Measurements from ENCODE around the gene CHCHD3.

Gene CHCHD3

GRCh38 chr7:132789281-132789680 is 292.6 kb downstream of the CHCHD3 start:
- no peaks in the 10 kb centered on the region; the same call in 1 of the 2 replicates for H3K36me3 ChIP-seq (ENCODE audit: insufficient read depth)
- H3K4me1 ChIP-seq (ENCODE audit: low read depth, poor library complexity, severe bottlenecking) = no peaks in the 10 kb centered on the region
- H3K27me3 ChIP-seq (ENCODE audit: insufficient read depth, low read depth) = no peaks in the 10 kb centered on the region
- H3K4me2 ChIP-seq = no peak overlapping the region
- no peak overlapping the region for H2AFZ ChIP-seq (ENCODE audit: low read depth)
- H3K79me2 ChIP-seq (ENCODE audit: insufficient read depth, low read depth) = no peaks in the 10 kb centered on the region
- no peak overlapping the region for H3K4me3 ChIP-seq (IDR thresholded peaks at IDR 0.05; ENCODE audit: insufficient read depth, low read depth, low read length)
- no peak overlapping the region for H3K27ac ChIP-seq
- no peak overlapping the region for H3K9ac ChIP-seq
- no peaks in the 10 kb centered on the region for H4K20me1 ChIP-seq (ENCODE audit: insufficient read depth)
- TF ChIP-seq CTCF (conservative IDR thresholded peaks at IDR 0.05; ENCODE audit: low read depth, low read length) = no peak

GRCh38 chr7:132785870-132786269 is 296.0 kb downstream of the CHCHD3 start:
- Histone ChIP-seq H3K27me3 (ENCODE audit: insufficient read depth, low read depth) (no peaks in the 10 kb centered on the region), H3K27ac (no peak overlapping the region), H3K4me3 (IDR thresholded peaks at IDR 0.05; ENCODE audit: insufficient read depth, low read depth, low read length) (no peak overlapping the region), H2AFZ (ENCODE audit: low read depth) (no peak overlapping the region), H3K36me3 (ENCODE audit: insufficient read depth) (no peaks in the 10 kb centered on the region; the same call in 1 of the 2 replicates), H3K4me2 (no peak overlapping the region), H3K9ac (no peak overlapping the region), H4K20me1 (ENCODE audit: insufficient read depth) (no peaks in the 10 kb centered on the region), H3K4me1 (ENCODE audit: low read depth, poor library complexity, severe bottlenecking) (no peaks in the 10 kb centered on the region), H3K79me2 (ENCODE audit: insufficient read depth, low read depth) (no peaks in the 10 kb centered on the region)
- TF ChIP-seq CTCF (conservative IDR thresholded peaks at IDR 0.05; ENCODE audit: low read depth, low read length) = no peak

- no peak for TF ChIP-seq CTCF (conservative IDR thresholded peaks at IDR 0.05; ENCODE audit: low read depth, low read length)
- H3K4me2 ChIP-seq = no peak overlapping the region
- H4K20me1 ChIP-seq (ENCODE audit: insufficient read depth) = no peaks in the 10 kb centered on the region
- H2AFZ ChIP-seq (ENCODE audit: low read depth) = no peak overlapping the region
- H3K36me3 ChIP-seq (ENCODE audit: insufficient read depth) = no peaks in the 10 kb centered on the region; the same call in 1 of the 2 replicates
- H3K4me1 ChIP-seq (ENCODE audit: low read depth, poor library complexity, severe bottlenecking) = no peaks in the 10 kb centered on the region
- H3K4me3 ChIP-seq (IDR thresholded peaks at IDR 0.05; ENCODE audit: insufficient read depth, low read depth, low read length) = no peak overlapping the region
- no peaks in the 10 kb centered on the region for H3K79me2 ChIP-seq (ENCODE audit: insufficient read depth, low read depth)
- H3K9ac ChIP-seq = no peak overlapping the region
- no peaks in the 10 kb centered on the region for H3K27me3 ChIP-seq (ENCODE audit: insufficient read depth, low read depth)
- no peak overlapping the region for H3K27ac ChIP-seq
These were observed 297.5 kb downstream of the CHCHD3 start for GRCh38 chr7:132784406-132784805.

GRCh38 chr7:132783824-132784223 is 298.1 kb downstream of the CHCHD3 start:
- no peaks in the 10 kb centered on the region for H3K4me1 ChIP-seq (ENCODE audit: low read depth, poor library complexity, severe bottlenecking)
- no peaks in the 10 kb centered on the region for H4K20me1 ChIP-seq (ENCODE audit: insufficient read depth)
- no peak overlapping the region for H3K9ac ChIP-seq
- H3K27me3 ChIP-seq (ENCODE audit: insufficient read depth, low read depth) = no peaks in the 10 kb centered on the region
- no peak overlapping the region for H2AFZ ChIP-seq (ENCODE audit: low read depth)
- H3K4me2 ChIP-seq = no peak overlapping the region
- H3K36me3 ChIP-seq (ENCODE audit: insufficient read depth) = no peaks in the 10 kb centered on the region; the same call in 1 of the 2 replicates
- no peak for TF ChIP-seq CTCF (conservative IDR thresholded peaks at IDR 0.05; ENCODE audit: low read depth, low read length)
- H3K79me2 ChIP-seq (ENCODE audit: insufficient read depth, low read depth) = no peaks in the 10 kb centered on the region
- H3K27ac ChIP-seq = no peak overlapping the region
- H3K4me3 ChIP-seq (IDR thresholded peaks at IDR 0.05; ENCODE audit: insufficient read depth, low read depth, low read length) = no peak overlapping the region
